RWPE1 (cell line): ENCODE data around the gene USP34.
"Not testable (repeated sequence)": the region's sequence is repeated elsewhere in the genome, so short reads cannot be mapped to it uniquely, and the experiment has no call there.

ENCODE experiments used
- CTCF ChIA-PET: fragments of 350-600 bp; sonication (Branson Sonifier 250); formaldehyde crosslinking; extraction: SDS; loops from one replicate; lab custom pipeline; 2021; lab: Yijun Ruan, JAX
- POLR2A ChIA-PET: fragments of 400-600 bp; formaldehyde crosslinking; extraction: SDS; loops from one replicate; lab custom pipeline; 2020; ENCODE audit warnings: antibody characterized with exemption; ENCODE audit not compliant: low non-redundant PET; lab: Yijun Ruan, JAX
- DNase-seq: peaks from one replicate; pipeline ENCODE4 v3.0.0; 2012; ENCODE audit warnings: low spot score
- H3K27ac ChIP-seq: fragments of 450-650 bp; 2 replicates; pipeline ENCODE4 v1.5.1; 2017
- CTCF ChIP-seq: fragments of 450-650 bp; conservative IDR thresholded peaks from 2 replicates; pipeline ENCODE4 v1.5.1; 2017; ENCODE audit warnings: low read depth, mild to moderate bottlenecking

USP34 gene

GRCh38 chr2:61411109-61411508, 59.8 kb downstream of the USP34 start:
- H3K27ac ChIP-seq: no peak overlapping the region
- DNase-seq: no peak
- TF ChIP-seq CTCF: no peak
- CTCF ChIA-PET: interaction anchor here (0.6 kb wide), 1 partner anchor 212 kb away, joined by 3 read pairs; no protein-coding TSS in a partner anchor
- POLR2A ChIA-PET: no interaction called here

- POLR2A ChIA-PET: no interaction called here
- TF ChIP-seq CTCF: no peak
- CTCF ChIA-PET: interaction anchor here (0.6 to 0.7 kb wide), 2 partner anchors 73 to 213 kb away, joined by 3 read pairs; no protein-coding TSS in a partner anchor
- DNase-seq: no peak
- H3K27ac ChIP-seq: no peak overlapping the region
These were observed 60.7 kb downstream of the USP34 start for GRCh38 chr2:61410185-61410584.

GRCh38 chr2:61405813-61406212, 65.1 kb downstream of the USP34 start:
- no peak for DNase-seq
- POLR2A ChIA-PET: no interaction called here
- CTCF ChIA-PET: no interaction called here
- no peak overlapping the region for H3K27ac ChIP-seq
- no peak for TF ChIP-seq CTCF

GRCh38 chr2:61404438-61404837, 66.4 kb downstream of the USP34 start:
- CTCF ChIA-PET: interaction anchor here (1.0 kb wide), 1 partner anchor 43 kb away, joined by 4 read pairs; no protein-coding TSS in a partner anchor
- POLR2A ChIA-PET: no interaction called here
- no peak for DNase-seq
- H3K27ac ChIP-seq: no peak overlapping the region
- no peak for TF ChIP-seq CTCF

GRCh38 chr2:61398413-61398812, 72.5 kb downstream of the USP34 start:
- H3K27ac ChIP-seq: no peak overlapping the region
- ChIA-PET POLR2A (no interaction called here), CTCF (interaction anchor here (0.6 kb wide), 1 partner anchor 1483 kb away, joined by 3 read pairs; no protein-coding TSS in a partner anchor)
- no peak for DNase-seq
- TF ChIP-seq CTCF: no peak

GRCh38 chr2:61396005-61396404, 74.9 kb downstream of the USP34 start:
- CTCF ChIA-PET: interaction anchor here (0.7 to 1.0 kb wide), 2 partner anchors 11 to 33 kb away, joined by 3 to 5 read pairs; no protein-coding TSS in a partner anchor
- H3K27ac ChIP-seq: no peak overlapping the region
- no peak for DNase-seq
- POLR2A ChIA-PET: no interaction called here
- TF ChIP-seq CTCF: no peak

GRCh38 chr2:61387588-61387987, 83.3 kb downstream of the USP34 start:
- H3K27ac ChIP-seq, DNase-seq, POLR2A ChIA-PET: not testable (repeated sequence)
- CTCF ChIA-PET: interaction anchor here (0.6 to 0.7 kb wide), 3 partner anchors 66 to 1582 kb away, joined by 3 to 10 read pairs (median 4); no protein-coding TSS in a partner anchor

GRCh38 chr2:61380882-61381197, 90.0 kb downstream of the USP34 start:
- CTCF ChIA-PET: interaction anchor here (0.7 kb wide), 1 partner anchor 376 kb away, joined by 3 read pairs; no protein-coding TSS in a partner anchor
- DNase-seq, H3K27ac ChIP-seq, POLR2A ChIA-PET: not testable (repeated sequence)
